DND-41 (cell line): ENCODE results near the gene SGMS1.

Experiments used
- ATAC-seq: fragments of 200-7000 bp; cut with Tn5 transposase; 3 replicates; pipeline ENCODE4 v1.9.1; 2021; ENCODE audit warnings: low read depth; ENCODE audit not compliant: insufficient read depth
- DNase-seq: peaks from one replicate; pipeline ENCODE4 v3.0.0-alpha.2; 2020
- H2AFZ ChIP-seq: 2 replicates; pipeline ENCODE4 v1.6.0; 2012; ENCODE audit warnings: low read depth, low read length
- H3K27ac ChIP-seq: 2 replicates; pipeline ENCODE4 v1.5.1; 2012; ENCODE audit warnings: low read length, inconsistent platforms
- H3K27me3 ChIP-seq: fragments of 200-600 bp; sonication (generic); 2 replicates; pipeline ENCODE4 v1.6.0; 2012; ENCODE audit warnings: low read length, mild to moderate bottlenecking, inconsistent platforms; ENCODE audit not compliant: insufficient read depth, poor library complexity
- H3K36me3 ChIP-seq: 2 replicates; pipeline ENCODE4 v1.5.1; 2012; ENCODE audit warnings: low read length, inconsistent platforms; ENCODE audit not compliant: insufficient read depth
- H3K4me1 ChIP-seq: 2 replicates; pipeline ENCODE4 v1.5.1; 2012; ENCODE audit warnings: mild to moderate bottlenecking, low read length; ENCODE audit not compliant: insufficient read depth
- H3K4me2 ChIP-seq: 2 replicates; pipeline ENCODE4 v1.6.0; 2012; ENCODE audit warnings: mild to moderate bottlenecking, moderate library complexity, low read length, inconsistent platforms; ENCODE audit not compliant: insufficient read depth
- H3K4me3 ChIP-seq, 2 experiments: fragments of 200-600 bp in 1 of 2; shearing (Covaris generic) in 1 of 2; 2 replicates each; pipeline ENCODE4 v1.5.1; 2012 to 2016; ENCODE audit warnings: inconsistent platforms in 2 of 2, low read length in 2 of 2, mild to moderate bottlenecking in 2 of 2, low read depth in 1 of 2, moderate library complexity in 1 of 2
- H3K79me2 ChIP-seq: 2 replicates; pipeline ENCODE4 v1.6.0; 2012; ENCODE audit warnings: low read length, inconsistent platforms; ENCODE audit not compliant: insufficient read depth
- H3K9ac ChIP-seq: 2 replicates; pipeline ENCODE4 v1.6.0; 2012; ENCODE audit warnings: low read depth, mild to moderate bottlenecking, inconsistent platforms, low read length, moderate library complexity
- H3K9me3 ChIP-seq: 2 replicates; pipeline ENCODE4 v1.5.1; 2012; ENCODE audit warnings: low read length, moderate library complexity, mild to moderate bottlenecking, inconsistent platforms; ENCODE audit not compliant: insufficient read depth, severe bottlenecking
- H4K20me1 ChIP-seq: 2 replicates; pipeline ENCODE4 v1.6.0; 2012; ENCODE audit warnings: low read length; ENCODE audit not compliant: insufficient read depth
- EZH2 ChIP-seq: IDR thresholded peaks from 3 replicates; pipeline ENCODE4 v1.6.1; 2012; ENCODE audit warnings: borderline replicate concordance, low read depth, mild to moderate bottlenecking, moderate library complexity, low read length, inconsistent platforms; ENCODE audit not compliant: severe bottlenecking
- TF ChIP-seq, protein P1 (sequence below): IDR thresholded peaks from 2 replicates; pipeline ENCODE4 v1.5.1; 2012; ENCODE audit warnings: borderline replicate concordance, low read length, moderate library complexity, mild to moderate bottlenecking; ENCODE audit not compliant: poor library complexity, severe bottlenecking; ENCODE audit errors: extremely low read depth

Gene SGMS1

DNA sequence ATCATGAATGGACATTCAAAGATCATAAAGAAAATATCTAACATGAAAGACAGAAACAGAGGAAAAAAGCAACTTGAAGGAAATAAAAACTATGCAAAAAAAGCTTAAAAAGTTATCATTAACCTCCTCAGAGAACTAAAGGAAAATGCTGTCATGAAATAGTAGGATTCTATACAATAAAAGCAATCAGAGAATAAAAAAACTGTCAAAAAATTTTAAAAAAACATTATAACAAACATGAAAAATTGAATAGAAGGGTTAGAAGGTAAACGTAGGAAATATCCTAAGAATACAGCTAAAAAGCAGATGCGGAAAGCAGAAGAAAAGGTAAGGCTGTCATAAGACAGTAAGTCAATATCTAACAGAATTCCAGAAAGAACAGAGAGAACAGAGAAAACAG, 44.8 kb downstream of the SGMS1 start:
- Histone ChIP-seq H3K27ac (no peak overlapping the region), H3K27me3 (no peaks in the 10 kb centered on the region), H3K4me1 (no peaks in the 10 kb centered on the region), H2AFZ (no peak overlapping the region), H3K9ac (no peak overlapping the region), H3K9me3 (no peaks in the 10 kb centered on the region), H3K4me3 (no peak overlapping the region), H3K4me2 (no peak overlapping the region), H3K79me2 (no peaks in the 10 kb centered on the region), H3K36me3 (no peaks in the 10 kb centered on the region), H4K20me1 (no peaks in the 10 kb centered on the region)
- no peak for ATAC-seq
- TF ChIP-seq, protein P1, sequence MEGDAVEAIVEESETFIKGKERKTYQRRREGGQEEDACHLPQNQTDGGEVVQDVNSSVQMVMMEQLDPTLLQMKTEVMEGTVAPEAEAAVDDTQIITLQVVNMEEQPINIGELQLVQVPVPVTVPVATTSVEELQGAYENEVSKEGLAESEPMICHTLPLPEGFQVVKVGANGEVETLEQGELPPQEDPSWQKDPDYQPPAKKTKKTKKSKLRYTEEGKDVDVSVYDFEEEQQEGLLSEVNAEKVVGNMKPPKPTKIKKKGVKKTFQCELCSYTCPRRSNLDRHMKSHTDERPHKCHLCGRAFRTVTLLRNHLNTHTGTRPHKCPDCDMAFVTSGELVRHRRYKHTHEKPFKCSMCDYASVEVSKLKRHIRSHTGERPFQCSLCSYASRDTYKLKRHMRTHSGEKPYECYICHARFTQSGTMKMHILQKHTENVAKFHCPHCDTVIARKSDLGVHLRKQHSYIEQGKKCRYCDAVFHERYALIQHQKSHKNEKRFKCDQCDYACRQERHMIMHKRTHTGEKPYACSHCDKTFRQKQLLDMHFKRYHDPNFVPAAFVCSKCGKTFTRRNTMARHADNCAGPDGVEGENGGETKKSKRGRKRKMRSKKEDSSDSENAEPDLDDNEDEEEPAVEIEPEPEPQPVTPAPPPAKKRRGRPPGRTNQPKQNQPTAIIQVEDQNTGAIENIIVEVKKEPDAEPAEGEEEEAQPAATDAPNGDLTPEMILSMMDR: no peak
- TF ChIP-seq EZH2: no peak
- DNase-seq: no peak

DNA sequence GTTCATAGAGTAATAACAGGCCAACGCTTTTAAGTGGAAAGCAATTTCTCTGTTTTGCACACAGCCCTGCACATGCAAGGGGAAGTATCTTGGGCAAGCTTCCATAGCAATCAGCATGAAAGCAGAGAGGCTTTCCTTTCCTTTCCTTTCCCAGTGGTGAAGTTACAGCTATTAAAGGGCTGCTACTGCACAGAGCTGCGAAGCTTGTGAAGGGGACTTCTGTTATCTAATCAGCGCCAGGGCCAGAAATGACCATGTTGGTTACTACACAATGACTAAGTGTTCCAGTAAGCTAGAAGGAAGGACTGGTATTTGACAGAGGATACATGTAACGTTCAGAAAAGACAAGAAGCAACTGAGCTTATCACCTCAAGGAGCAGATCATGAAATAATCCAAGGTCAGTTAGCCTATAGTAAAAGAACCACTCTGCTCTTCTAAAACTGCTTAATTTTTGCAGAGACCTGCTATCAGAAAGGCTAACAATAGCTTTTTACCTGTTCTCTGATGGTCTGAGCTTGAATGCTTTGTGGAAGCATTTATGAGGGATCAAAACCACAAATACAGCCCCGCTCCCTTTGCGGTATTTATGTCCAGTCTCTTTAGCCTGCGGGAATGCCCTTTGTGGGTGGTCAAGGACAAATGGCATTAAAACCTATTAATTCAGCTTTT, 45.9 kb downstream of the SGMS1 start:
- Histone ChIP-seq H3K27me3 (no peaks in the 10 kb centered on the region), H3K79me2 (no peaks in the 10 kb centered on the region), H2AFZ (no peak overlapping the region), H4K20me1 (no peaks in the 10 kb centered on the region), H3K9me3 (no peaks in the 10 kb centered on the region), H3K4me3 (no peak overlapping the region), H3K4me2 (no peak overlapping the region), H3K36me3 (no peaks in the 10 kb centered on the region), H3K4me1 (no peaks in the 10 kb centered on the region), H3K27ac (no peak overlapping the region), H3K9ac (no peak overlapping the region)
- no peak for DNase-seq
- no peak for TF ChIP-seq EZH2
- TF ChIP-seq, protein P1: no peak
- no peak for ATAC-seq

DNA sequence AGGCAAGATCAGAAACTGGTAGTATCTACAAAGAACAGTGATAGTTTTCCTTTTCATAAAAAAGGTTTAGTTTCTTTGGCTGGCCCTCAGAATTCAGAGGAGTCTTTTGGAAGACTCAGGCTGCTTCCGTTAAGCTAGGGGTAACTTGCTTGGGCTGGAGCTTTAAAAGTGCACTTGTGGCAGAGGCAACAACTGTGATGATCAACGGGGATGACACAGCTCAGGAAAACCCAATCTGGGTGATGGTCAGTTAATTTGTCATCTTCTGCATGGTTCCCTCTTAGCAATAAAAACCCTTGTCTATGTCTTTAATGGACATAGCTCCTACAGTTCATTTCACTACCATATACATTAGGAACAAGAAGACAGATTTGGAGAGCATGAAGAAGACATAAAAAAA, 46.7 kb downstream of the SGMS1 start:
- no peaks in the 10 kb centered on the region for H4K20me1 ChIP-seq
- DNase-seq (no peak), ATAC-seq (no peak)
- no peak overlapping the region for H3K4me3 ChIP-seq
- no peaks in the 10 kb centered on the region for H3K36me3 ChIP-seq
- no peak overlapping the region for H3K9ac ChIP-seq
- no peak overlapping the region for H3K4me2 ChIP-seq
- H3K27me3 ChIP-seq: no peaks in the 10 kb centered on the region
- H3K9me3 ChIP-seq: no peaks in the 10 kb centered on the region
- H3K27ac ChIP-seq: no peak overlapping the region
- H2AFZ ChIP-seq: no peak overlapping the region
- H3K4me1 ChIP-seq: no peaks in the 10 kb centered on the region
- TF ChIP-seq EZH2: no peak
- TF ChIP-seq, protein P1: no peak
- H3K79me2 ChIP-seq: no peaks in the 10 kb centered on the region
